Caco-2 (cell line): ENCODE results near the gene CCND2. TPM values are rescaled to one million over a fixed set of nuclear protein-coding genes. Genes with fewer than 3 reads are reported as not detected.
A peak's percentile ranks its signal among the peaks of the same experiment; 100 is the strongest.

Experiments used
- BruUV-seq: library from RNA; stranded (reverse); fragments of 400-500 nt; replicated peaks from 2 replicates; lab custom pipeline; 2021; lab: Mats Ljungman, UMichigan
- CTCF ChIA-PET: fragments of 300-600 bp; sonication (Branson Sonifier 250); formaldehyde crosslinking; loops from one replicate; lab custom pipeline; 2022; ENCODE audit warnings: antibody characterized with exemption; lab: Charles Lee
- POLR2A ChIA-PET: fragments of 300-600 bp; sonication (Branson Sonifier 250); formaldehyde crosslinking; loops from one replicate; lab custom pipeline; 2022; ENCODE audit warnings: antibody characterized with exemption; lab: Charles Lee
- DNase-seq, 2 experiments: peaks; one replicate each; pipeline versions ENCODE4 v3.0.0 to v3.0.0-alpha.2; 2020 to 2022
- H3K27me3 ChIP-seq: replicated peaks from 2 replicates; pipeline ENCODE4 v1.6.0; 2011; ENCODE audit warnings: low read length; ENCODE audit not compliant: control insufficient read depth, insufficient read depth
- H3K36me3 ChIP-seq: 2 replicates; pipeline ENCODE4 v1.5.1; 2011; ENCODE audit warnings: low read length; ENCODE audit not compliant: control insufficient read depth, insufficient read depth
- H3K4me1 ChIP-seq: fragments of 250-450 bp; sonication (Bioruptor Pico); 2 replicates; pipeline ENCODE4 v1.5.1; 2020; ENCODE audit warnings: mild to moderate bottlenecking
- H3K4me3 ChIP-seq: 2 replicates; pipeline ENCODE4 v1.5.1; 2011; ENCODE audit warnings: low read depth, mild to moderate bottlenecking, control low read depth, low read length
- H3K9me3 ChIP-seq: fragments of 250-450 bp; sonication (Bioruptor Pico); 2 replicates; pipeline ENCODE4 v1.5.1; 2020; ENCODE audit warnings: mild to moderate bottlenecking, moderate library complexity
- H3K27ac Mint-ChIP-seq: one replicate; pipeline ENCODE4 v1.8.0; 2022; ENCODE audit warnings: mixed read lengths; ENCODE audit not compliant: unreplicated experiment
- H3K27me3 Mint-ChIP-seq: one replicate; pipeline ENCODE4 v1.8.0; 2022; ENCODE audit warnings: mixed read lengths; ENCODE audit not compliant: insufficient read depth, unreplicated experiment
- H3K36me3 Mint-ChIP-seq: one replicate; pipeline ENCODE4 v1.8.0; 2022; ENCODE audit warnings: mild to moderate bottlenecking, mixed read lengths; ENCODE audit not compliant: insufficient read depth, unreplicated experiment
- H3K4me1 Mint-ChIP-seq: one replicate; pipeline ENCODE4 v1.8.0; 2022; ENCODE audit warnings: low read depth, mixed read lengths; ENCODE audit not compliant: unreplicated experiment
- H3K4me3 Mint-ChIP-seq: one replicate; pipeline ENCODE4 v1.8.0; 2022; ENCODE audit warnings: mild to moderate bottlenecking, moderate library complexity, mixed read lengths; ENCODE audit not compliant: unreplicated experiment
- H3K9me3 Mint-ChIP-seq: one replicate; pipeline ENCODE4 v1.8.0; 2022; ENCODE audit warnings: mixed read lengths; ENCODE audit not compliant: unreplicated experiment
- intact Hi-C: fragments of 100-400 bp; cut with micrococcal nuclease; formaldehyde crosslinking; loops from one replicate; pipeline ENCODE4 v1.10.0; 2022; ENCODE audit not compliant: unreplicated experiment
- total RNA-seq: library from RNA; stranded (reverse); gene quantifications from 2 replicates; pipeline ENCODE4 v1.2.3, GENCODE V29; 2022
- TF ChIP-seq, protein P1 (sequence below), 2 experiments: fragments of 200-600 bp in 1 of 2; IDR thresholded peaks; 1 replicate in 1 of 2; 2 replicates in 1 of 2; pipeline versions ENCODE4 v1.5.1 to v1.8.0; 2011 to 2022; ENCODE audit warnings: antibody characterized with exemption in 1 of 2, control low read depth in 1 of 2, inconsistent platforms in 1 of 2, low read depth in 1 of 2, low read length in 1 of 2, mild to moderate bottlenecking in 1 of 2, moderate library complexity in 1 of 2; ENCODE audit not compliant: insufficient read depth in 1 of 2, severe bottlenecking in 1 of 2, unreplicated experiment in 1 of 2

Gene CCND2
- total RNA-seq, 1 experiment from 2014 or later, result 145 TPM

DNA sequence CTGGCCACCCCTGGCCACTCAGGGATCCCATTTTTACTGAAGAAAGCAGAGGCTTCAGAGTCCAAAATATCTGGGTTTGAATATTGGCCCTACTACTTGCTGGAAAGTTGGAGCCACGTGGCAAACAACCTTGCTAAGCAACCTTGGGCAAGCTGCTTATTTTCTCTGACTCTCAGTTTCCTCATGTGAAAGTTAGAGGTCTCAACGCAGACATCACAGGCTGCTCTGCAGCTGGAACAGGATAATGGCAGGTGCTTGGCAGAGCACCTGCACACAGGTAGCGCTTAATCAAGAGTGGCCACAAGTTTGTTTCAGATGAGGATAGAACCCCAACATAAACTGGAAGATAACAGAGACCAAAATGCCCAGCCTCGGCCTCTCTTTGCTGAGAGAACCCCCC is 28.1 kb upstream of the CCND2 start:
- intact Hi-C loops, result no loop called here
- H3K36me3 Mint-ChIP-seq, result no peaks in the 10 kb centered on the region
- no peak overlapping the region for H3K4me3 ChIP-seq
- no peaks in the 10 kb centered on the region for H3K4me1 Mint-ChIP-seq
- TF ChIP-seq, protein P1, sequence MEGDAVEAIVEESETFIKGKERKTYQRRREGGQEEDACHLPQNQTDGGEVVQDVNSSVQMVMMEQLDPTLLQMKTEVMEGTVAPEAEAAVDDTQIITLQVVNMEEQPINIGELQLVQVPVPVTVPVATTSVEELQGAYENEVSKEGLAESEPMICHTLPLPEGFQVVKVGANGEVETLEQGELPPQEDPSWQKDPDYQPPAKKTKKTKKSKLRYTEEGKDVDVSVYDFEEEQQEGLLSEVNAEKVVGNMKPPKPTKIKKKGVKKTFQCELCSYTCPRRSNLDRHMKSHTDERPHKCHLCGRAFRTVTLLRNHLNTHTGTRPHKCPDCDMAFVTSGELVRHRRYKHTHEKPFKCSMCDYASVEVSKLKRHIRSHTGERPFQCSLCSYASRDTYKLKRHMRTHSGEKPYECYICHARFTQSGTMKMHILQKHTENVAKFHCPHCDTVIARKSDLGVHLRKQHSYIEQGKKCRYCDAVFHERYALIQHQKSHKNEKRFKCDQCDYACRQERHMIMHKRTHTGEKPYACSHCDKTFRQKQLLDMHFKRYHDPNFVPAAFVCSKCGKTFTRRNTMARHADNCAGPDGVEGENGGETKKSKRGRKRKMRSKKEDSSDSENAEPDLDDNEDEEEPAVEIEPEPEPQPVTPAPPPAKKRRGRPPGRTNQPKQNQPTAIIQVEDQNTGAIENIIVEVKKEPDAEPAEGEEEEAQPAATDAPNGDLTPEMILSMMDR (IDR thresholded peaks at IDR 0.05; ENCODE audit: insufficient read depth in 1 of 2, low read depth in 1 of 2, low read length in 1 of 2, severe bottlenecking in 1 of 2, unreplicated experiment in 1 of 2), result no peak
- ChIA-PET POLR2A (interaction anchor here (0.7 kb wide), 1 partner anchor 1839 kb away, joined by 14 read pairs; no protein-coding TSS in a partner anchor), CTCF (no interaction called here)
- H3K36me3 ChIP-seq, result no peaks in the 10 kb centered on the region
- no peaks in the 10 kb centered on the region for H3K4me1 ChIP-seq
- H3K4me3 Mint-ChIP-seq, result no peak overlapping the region
- H3K9me3 ChIP-seq, result no peaks in the 10 kb centered on the region
- no peak overlapping the region for H3K27ac Mint-ChIP-seq
- 0 out of 2 replicates have a peak, but pooled peaks cover 1% of the 10 kb centered on the region for H3K27me3 ChIP-seq
- BruUV-seq, result no TSS peak
- DNase-seq, result no peak
- peaks cover 31% of the 10 kb centered on the region for H3K27me3 Mint-ChIP-seq
- peaks cover 9% of the 10 kb centered on the region for H3K9me3 Mint-ChIP-seq

DNA sequence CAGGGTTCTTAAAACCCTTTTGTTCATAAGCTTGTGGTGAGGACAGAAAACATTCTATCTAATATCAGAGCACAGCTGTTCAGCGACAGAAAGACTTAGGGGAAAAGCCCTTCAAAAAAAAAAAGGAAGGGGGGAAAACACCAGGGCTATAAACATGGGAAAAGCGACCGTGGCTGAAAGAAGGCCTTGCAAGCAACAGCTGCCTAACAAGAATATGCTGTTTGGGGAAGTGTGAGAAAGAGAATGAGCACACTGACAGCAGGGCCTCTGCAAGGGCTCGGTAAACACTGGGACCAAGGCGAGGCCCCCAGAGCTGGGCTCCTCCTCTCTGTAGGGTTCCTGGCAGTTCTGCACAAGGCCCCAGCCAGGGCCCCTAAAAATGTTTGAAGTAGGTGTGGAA is 27.4 kb upstream of the CCND2 start:
- H3K9me3 ChIP-seq, result no peaks in the 10 kb centered on the region
- ChIA-PET POLR2A (interaction anchor here (0.7 kb wide), 1 partner anchor 1839 kb away, joined by 14 read pairs; no protein-coding TSS in a partner anchor), CTCF (no interaction called here)
- H3K27me3 Mint-ChIP-seq, result peaks cover 32% of the 10 kb centered on the region
- H3K4me1 ChIP-seq, result no peaks in the 10 kb centered on the region
- peak in 1 of 2 experiments; percentile 26 for DNase-seq
- no peak overlapping the region for H3K4me3 ChIP-seq
- intact Hi-C loops, result no loop called here
- peaks cover 9% of the 10 kb centered on the region for H3K9me3 Mint-ChIP-seq
- H3K36me3 Mint-ChIP-seq, result no peaks in the 10 kb centered on the region
- TF ChIP-seq, protein P1 (IDR thresholded peaks at IDR 0.05; ENCODE audit: insufficient read depth in 1 of 2, low read depth in 1 of 2, low read length in 1 of 2, severe bottlenecking in 1 of 2, unreplicated experiment in 1 of 2), result no peak
- no TSS peak for BruUV-seq
- H3K36me3 ChIP-seq, result no peaks in the 10 kb centered on the region
- no peak overlapping the region for H3K27ac Mint-ChIP-seq
- H3K4me3 Mint-ChIP-seq, result no peak overlapping the region
- no peaks in the 10 kb centered on the region for H3K4me1 Mint-ChIP-seq
- H3K27me3 ChIP-seq, result 0 out of 2 replicates have a peak, but pooled peaks cover 1% of the 10 kb centered on the region

DNA sequence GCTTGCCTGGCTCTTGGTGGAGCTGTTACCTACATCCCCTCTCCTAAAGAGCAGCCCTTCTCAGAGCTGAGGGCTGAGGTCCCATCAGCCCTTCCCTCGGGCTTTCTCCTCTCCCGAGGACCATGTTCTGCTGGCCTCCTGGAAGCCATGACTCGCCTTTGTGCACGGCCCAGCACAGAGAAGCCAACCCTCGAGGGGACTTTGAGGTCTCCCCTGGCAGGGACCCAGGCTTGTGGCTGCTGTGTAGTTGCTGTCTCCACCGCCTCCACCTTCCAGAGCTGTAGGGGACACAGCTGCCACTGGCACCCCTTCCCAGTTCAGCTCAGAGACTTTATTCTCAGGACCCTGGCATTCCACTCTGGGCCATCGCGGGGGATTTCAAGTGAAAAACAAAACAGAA is 22.9 kb upstream of the CCND2 start:
- H3K4me3 Mint-ChIP-seq, result no peak overlapping the region
- no peaks in the 10 kb centered on the region for H3K4me1 ChIP-seq
- no TSS peak for BruUV-seq
- POLR2A ChIA-PET, result no interaction called here
- TF ChIP-seq, protein P1 (IDR thresholded peaks at IDR 0.05; ENCODE audit: insufficient read depth in 1 of 2, low read depth in 1 of 2, low read length in 1 of 2, severe bottlenecking in 1 of 2, unreplicated experiment in 1 of 2), result no peak
- no peaks in the 10 kb centered on the region for H3K36me3 ChIP-seq
- H3K27ac Mint-ChIP-seq, result no peak overlapping the region
- H3K27me3 Mint-ChIP-seq, result peaks cover 38% of the 10 kb centered on the region
- CTCF ChIA-PET, result interaction anchor here (1.4 kb wide), 1 partner anchor 26 kb away, joined by 7 read pairs; no protein-coding TSS in a partner anchor
- H3K4me3 ChIP-seq, result no peak overlapping the region
- H3K9me3 Mint-ChIP-seq, result no peaks in the 10 kb centered on the region
- H3K9me3 ChIP-seq, result no peaks in the 10 kb centered on the region
- intact Hi-C loops, result no loop called here
- 0 out of 2 replicates have a peak, but pooled peaks cover 1% of the 10 kb centered on the region for H3K27me3 ChIP-seq
- no peak for DNase-seq
- no peaks in the 10 kb centered on the region for H3K4me1 Mint-ChIP-seq
- H3K36me3 Mint-ChIP-seq, result no peaks in the 10 kb centered on the region
